Measurements from ENCODE around the gene BMF. TPM values are rescaled to one million over a fixed set of nuclear protein-coding genes. Genes with fewer than 3 reads are reported as not detected.

Gene BMF
- total and polyA plus RNA-seq, 8 donors = 16.2 to 58.6 (median 50.6) TPM

- Histone ChIP-seq H3K36me3 (no peaks in the 10 kb centered on the region), H3K4me3 (no peak overlapping the region), H3K27ac (no peak overlapping the region), H3K27me3 (no peaks in the 10 kb centered on the region), H3K4me1 (peaks cover 8 to 20% of the 10 kb centered on the region in 2 donors), H3K9me3 (no peaks in the 10 kb centered on the region)
- DNase-seq = no peak
- no peak for ATAC-seq
- intact Hi-C loops (cut with DNase I) = no loop called here
- no peak for TF ChIP-seq CTCF (IDR thresholded peaks at IDR 0.05)
These were observed 40.6 kb downstream of the BMF start for GRCh38 chr15:40067921-40068624.

- Histone ChIP-seq H3K36me3 (no peaks in the 10 kb centered on the region), H3K4me3 (no peak overlapping the region), H3K4me1 (peaks cover 8 to 20% of the 10 kb centered on the region in 2 donors), H3K9me3 (no peaks in the 10 kb centered on the region), H3K27ac (no peak overlapping the region), H3K27me3 (no peaks in the 10 kb centered on the region)
- DNase-seq (no peak), ATAC-seq (no peak)
- intact Hi-C loops (cut with DNase I) = no loop called here
- no peak for TF ChIP-seq CTCF (IDR thresholded peaks at IDR 0.05)
These were observed 42.1 kb downstream of the BMF start for GRCh38 chr15:40066589-40066988.

- no peak for ATAC-seq
- intact Hi-C loops (cut with DNase I) = no loop called here
- DNase-seq = peak in 1 of 4 donors; percentile 7
- TF ChIP-seq CTCF (IDR thresholded peaks at IDR 0.05) = no peak
- Histone ChIP-seq H3K27me3 (no peaks in the 10 kb centered on the region), H3K9me3 (no peaks in the 10 kb centered on the region), H3K4me3 (no peak overlapping the region), H3K27ac (no peak overlapping the region), H3K4me1 (peaks cover 8 to 18% of the 10 kb centered on the region in 2 donors), H3K36me3 (no peaks in the 10 kb centered on the region)
These were observed 43.5 kb downstream of the BMF start for GRCh38 chr15:40065166-40065565.

- DNase-seq (peak in 1 of 4 donors; percentile 29), ATAC-seq (no peak)
- TF ChIP-seq CTCF (IDR thresholded peaks at IDR 0.05) = no peak
- Histone ChIP-seq H3K9me3 (no peaks in the 10 kb centered on the region), H3K27me3 (no peaks in the 10 kb centered on the region), H3K36me3 (no peaks in the 10 kb centered on the region), H3K27ac (no peak overlapping the region), H3K4me3 (no peak overlapping the region), H3K4me1 (peaks cover 2 to 10% of the 10 kb centered on the region in 2 donors)
- intact Hi-C loops (cut with DNase I) = no loop called here
These were observed 44.3 kb downstream of the BMF start for GRCh38 chr15:40064231-40064894.

- no peak for TF ChIP-seq CTCF (IDR thresholded peaks at IDR 0.05)
- peak in 1 of 4 donors; percentile 28 for DNase-seq
- Histone ChIP-seq H3K9me3 (no peaks in the 10 kb centered on the region), H3K36me3 (no peaks in the 10 kb centered on the region), H3K27ac (no peak overlapping the region), H3K4me1 (peaks cover 0 to 9% of the 10 kb centered on the region in 2 donors), H3K27me3 (no peaks in the 10 kb centered on the region), H3K4me3 (no peak overlapping the region)
- intact Hi-C loops (cut with DNase I) = no loop called here
- ATAC-seq = no peak
These were observed 45.1 kb downstream of the BMF start for GRCh38 chr15:40063563-40064011.
